ENCODE measurements around the gene DNAJC11.

Gene DNAJC11

DNA sequence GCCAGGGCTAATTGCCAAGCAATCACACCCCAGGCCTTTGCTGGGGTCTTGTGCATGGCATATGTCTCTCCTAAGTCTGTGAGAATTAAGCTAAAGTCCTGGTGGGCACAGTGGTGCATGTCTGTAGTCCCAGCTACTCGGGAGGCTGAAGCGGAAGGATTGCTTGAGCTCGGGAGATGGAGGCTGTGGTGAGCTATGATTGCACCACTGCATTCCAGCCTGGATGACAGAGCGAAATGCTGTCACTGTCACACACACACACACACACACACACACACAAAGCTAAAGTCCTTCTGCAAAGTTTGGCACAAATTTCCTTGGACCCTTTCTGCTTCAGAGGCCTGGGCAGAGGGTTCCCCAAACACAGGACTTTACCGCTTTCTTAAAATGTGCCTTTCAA, 31.3 kb upstream of the DNAJC11 start:
- H4K20me1 ChIP-seq (ENCODE audit: insufficient read depth, low read length) = no peaks in the 10 kb centered on the region
- H3K4me3 ChIP-seq (ENCODE audit: low read depth in 1 of 2, low read length in 2 of 2) = no peak overlapping the region
- H3K9me3 ChIP-seq (ENCODE audit: insufficient read depth, low read length, severe bottlenecking) = no peaks in the 10 kb centered on the region
- no peaks in the 10 kb centered on the region for H3K4me1 ChIP-seq (ENCODE audit: insufficient read depth, low read length)
- no peak overlapping the region for H2AFZ ChIP-seq (ENCODE audit: low read depth, low read length)
- H3K27me3 ChIP-seq (ENCODE audit: insufficient read depth, low read length, poor library complexity) = peaks cover 5% of the 10 kb centered on the region
- no peak for TF ChIP-seq EZH2 (IDR thresholded peaks at IDR 0.05; ENCODE audit: borderline replicate concordance, low read depth, low read length, severe bottlenecking)
- TF ChIP-seq, protein P1, sequence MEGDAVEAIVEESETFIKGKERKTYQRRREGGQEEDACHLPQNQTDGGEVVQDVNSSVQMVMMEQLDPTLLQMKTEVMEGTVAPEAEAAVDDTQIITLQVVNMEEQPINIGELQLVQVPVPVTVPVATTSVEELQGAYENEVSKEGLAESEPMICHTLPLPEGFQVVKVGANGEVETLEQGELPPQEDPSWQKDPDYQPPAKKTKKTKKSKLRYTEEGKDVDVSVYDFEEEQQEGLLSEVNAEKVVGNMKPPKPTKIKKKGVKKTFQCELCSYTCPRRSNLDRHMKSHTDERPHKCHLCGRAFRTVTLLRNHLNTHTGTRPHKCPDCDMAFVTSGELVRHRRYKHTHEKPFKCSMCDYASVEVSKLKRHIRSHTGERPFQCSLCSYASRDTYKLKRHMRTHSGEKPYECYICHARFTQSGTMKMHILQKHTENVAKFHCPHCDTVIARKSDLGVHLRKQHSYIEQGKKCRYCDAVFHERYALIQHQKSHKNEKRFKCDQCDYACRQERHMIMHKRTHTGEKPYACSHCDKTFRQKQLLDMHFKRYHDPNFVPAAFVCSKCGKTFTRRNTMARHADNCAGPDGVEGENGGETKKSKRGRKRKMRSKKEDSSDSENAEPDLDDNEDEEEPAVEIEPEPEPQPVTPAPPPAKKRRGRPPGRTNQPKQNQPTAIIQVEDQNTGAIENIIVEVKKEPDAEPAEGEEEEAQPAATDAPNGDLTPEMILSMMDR (IDR thresholded peaks at IDR 0.05; ENCODE audit: borderline replicate concordance, extremely low read depth, low read length, poor library complexity, severe bottlenecking) = no peak
- H3K4me2 ChIP-seq (ENCODE audit: insufficient read depth, low read length) = no peak overlapping the region
- no peaks in the 10 kb centered on the region for H3K36me3 ChIP-seq (ENCODE audit: insufficient read depth, low read length)
- no peak overlapping the region for H3K27ac ChIP-seq (ENCODE audit: low read length)
- DNase-seq = no peak
- H3K9ac ChIP-seq (ENCODE audit: low read depth, low read length) = no peak overlapping the region
- ATAC-seq (ENCODE audit: insufficient read depth, low read depth) = no peak
- H3K79me2 ChIP-seq (ENCODE audit: insufficient read depth, low read length) = no peaks in the 10 kb centered on the region

DNA sequence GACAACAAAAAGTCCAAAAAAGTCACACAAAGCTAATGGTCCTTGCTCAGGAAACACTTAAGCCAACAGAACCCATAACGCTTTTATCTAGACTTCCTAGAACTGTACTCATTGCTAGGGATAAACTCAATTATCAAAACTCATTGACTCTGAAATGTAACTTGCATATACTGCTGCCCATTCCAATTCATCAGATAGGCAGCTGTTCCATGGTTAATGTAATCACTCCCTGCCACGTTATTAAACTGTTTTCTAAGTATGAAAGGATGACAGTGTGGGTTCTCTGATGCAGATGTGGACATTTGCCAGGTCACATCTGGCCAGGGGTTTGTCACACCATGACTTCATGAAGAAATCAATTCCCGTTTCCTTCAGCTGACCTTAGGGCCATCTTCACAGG, 30.3 kb upstream of the DNAJC11 start:
- Histone ChIP-seq H3K36me3 (ENCODE audit: insufficient read depth, low read length) (no peaks in the 10 kb centered on the region), H3K9ac (ENCODE audit: low read depth, low read length) (no peak overlapping the region), H3K4me1 (ENCODE audit: insufficient read depth, low read length) (no peaks in the 10 kb centered on the region), H3K27me3 (ENCODE audit: insufficient read depth, low read length, poor library complexity) (peaks cover 5% of the 10 kb centered on the region), H3K4me3 (ENCODE audit: low read depth in 1 of 2, low read length in 2 of 2) (no peak overlapping the region), H2AFZ (ENCODE audit: low read depth, low read length) (no peak overlapping the region), H4K20me1 (ENCODE audit: insufficient read depth, low read length) (no peaks in the 10 kb centered on the region), H3K4me2 (ENCODE audit: insufficient read depth, low read length) (no peak overlapping the region), H3K9me3 (ENCODE audit: insufficient read depth, low read length, severe bottlenecking) (no peaks in the 10 kb centered on the region), H3K79me2 (ENCODE audit: insufficient read depth, low read length) (no peaks in the 10 kb centered on the region), H3K27ac (ENCODE audit: low read length) (no peak overlapping the region)
- no peak for ATAC-seq (ENCODE audit: insufficient read depth, low read depth)
- no peak for DNase-seq
- TF ChIP-seq EZH2 (IDR thresholded peaks at IDR 0.05; ENCODE audit: borderline replicate concordance, low read depth, low read length, severe bottlenecking) = no peak
- TF ChIP-seq, protein P1 (IDR thresholded peaks at IDR 0.05; ENCODE audit: borderline replicate concordance, extremely low read depth, low read length, poor library complexity, severe bottlenecking) = no peak

DNA sequence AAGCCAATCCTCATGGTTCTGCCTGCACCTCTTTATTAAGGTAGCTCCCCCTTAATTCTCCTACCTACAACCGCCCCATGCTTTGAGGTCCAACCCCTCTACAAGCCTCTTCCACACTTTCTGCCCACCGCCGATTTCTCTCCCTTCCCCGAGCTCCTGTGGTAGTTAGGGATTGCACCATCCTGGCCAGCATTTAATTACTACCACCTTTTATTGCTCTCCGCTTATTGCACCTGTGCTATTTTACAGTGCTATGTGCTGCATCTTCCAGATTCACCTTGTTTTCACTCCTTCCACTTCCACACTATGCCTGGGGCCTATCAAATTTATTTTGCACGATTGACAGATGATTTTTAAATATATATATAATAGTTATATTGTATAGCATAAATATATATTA, 29.3 kb upstream of the DNAJC11 start:
- Histone ChIP-seq H3K36me3 (ENCODE audit: insufficient read depth, low read length) (no peaks in the 10 kb centered on the region), H3K4me1 (ENCODE audit: insufficient read depth, low read length) (no peaks in the 10 kb centered on the region), H2AFZ (ENCODE audit: low read depth, low read length) (no peak overlapping the region), H4K20me1 (ENCODE audit: insufficient read depth, low read length) (no peaks in the 10 kb centered on the region), H3K27me3 (ENCODE audit: insufficient read depth, low read length, poor library complexity) (peaks cover 5% of the 10 kb centered on the region), H3K4me3 (ENCODE audit: low read depth in 1 of 2, low read length in 2 of 2) (no peak overlapping the region), H3K9ac (ENCODE audit: low read depth, low read length) (no peak overlapping the region), H3K79me2 (ENCODE audit: insufficient read depth, low read length) (no peaks in the 10 kb centered on the region), H3K4me2 (ENCODE audit: insufficient read depth, low read length) (no peak overlapping the region), H3K27ac (ENCODE audit: low read length) (no peak overlapping the region), H3K9me3 (ENCODE audit: insufficient read depth, low read length, severe bottlenecking) (no peaks in the 10 kb centered on the region)
- TF ChIP-seq, protein P1 (IDR thresholded peaks at IDR 0.05; ENCODE audit: borderline replicate concordance, extremely low read depth, low read length, poor library complexity, severe bottlenecking) = no peak
- TF ChIP-seq EZH2 (IDR thresholded peaks at IDR 0.05; ENCODE audit: borderline replicate concordance, low read depth, low read length, severe bottlenecking) = no peak
- DNase-seq = no peak
- no peak for ATAC-seq (ENCODE audit: insufficient read depth, low read depth)

DNA sequence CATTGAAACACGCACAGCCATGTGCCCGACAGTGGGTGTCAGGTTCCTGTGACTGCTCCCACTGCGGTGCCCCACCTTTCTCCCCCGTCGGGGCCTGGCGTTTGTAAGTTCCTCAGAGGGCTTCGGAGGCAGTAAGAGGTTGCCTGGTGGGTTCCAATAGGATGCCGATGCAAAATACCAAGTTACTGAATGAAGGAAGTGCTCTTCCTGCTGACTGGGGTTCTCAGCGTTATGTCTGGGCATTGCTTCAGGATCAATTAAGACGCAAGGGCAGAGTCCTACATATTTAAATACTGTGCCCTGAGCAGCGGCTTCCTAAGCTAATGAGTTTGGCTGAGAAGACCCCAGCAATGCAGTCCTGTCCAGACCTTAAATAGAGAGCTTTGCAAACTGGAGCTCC, 28.9 kb upstream of the DNAJC11 start:
- ATAC-seq (ENCODE audit: insufficient read depth, low read depth) (no peak), DNase-seq (no peak)
- no peaks in the 10 kb centered on the region for H3K36me3 ChIP-seq (ENCODE audit: insufficient read depth, low read length)
- H2AFZ ChIP-seq (ENCODE audit: low read depth, low read length) = no peak overlapping the region
- no peak overlapping the region for H3K4me2 ChIP-seq (ENCODE audit: insufficient read depth, low read length)
- no peak for TF ChIP-seq EZH2 (IDR thresholded peaks at IDR 0.05; ENCODE audit: borderline replicate concordance, low read depth, low read length, severe bottlenecking)
- TF ChIP-seq, protein P1 (IDR thresholded peaks at IDR 0.05; ENCODE audit: borderline replicate concordance, extremely low read depth, low read length, poor library complexity, severe bottlenecking) = no peak
- no peak overlapping the region for H3K27ac ChIP-seq (ENCODE audit: low read length)
- H3K9me3 ChIP-seq (ENCODE audit: insufficient read depth, low read length, severe bottlenecking) = no peaks in the 10 kb centered on the region
- H4K20me1 ChIP-seq (ENCODE audit: insufficient read depth, low read length) = no peaks in the 10 kb centered on the region
- H3K4me1 ChIP-seq (ENCODE audit: insufficient read depth, low read length) = no peaks in the 10 kb centered on the region
- H3K27me3 ChIP-seq (ENCODE audit: insufficient read depth, low read length, poor library complexity) = peaks cover 5% of the 10 kb centered on the region
- no peaks in the 10 kb centered on the region for H3K79me2 ChIP-seq (ENCODE audit: insufficient read depth, low read length)
- H3K4me3 ChIP-seq (ENCODE audit: low read depth in 1 of 2, low read length in 2 of 2) = no peak overlapping the region
- no peak overlapping the region for H3K9ac ChIP-seq (ENCODE audit: low read depth, low read length)
